ENCODE results near the gene TBL3. TPM values are rescaled to one million over a fixed set of nuclear protein-coding genes. Genes with fewer than 3 reads are reported as not detected.

TBL3 gene
- total RNA-seq, 1 experiment from 2014 or later: 51.3 TPM

DNA sequence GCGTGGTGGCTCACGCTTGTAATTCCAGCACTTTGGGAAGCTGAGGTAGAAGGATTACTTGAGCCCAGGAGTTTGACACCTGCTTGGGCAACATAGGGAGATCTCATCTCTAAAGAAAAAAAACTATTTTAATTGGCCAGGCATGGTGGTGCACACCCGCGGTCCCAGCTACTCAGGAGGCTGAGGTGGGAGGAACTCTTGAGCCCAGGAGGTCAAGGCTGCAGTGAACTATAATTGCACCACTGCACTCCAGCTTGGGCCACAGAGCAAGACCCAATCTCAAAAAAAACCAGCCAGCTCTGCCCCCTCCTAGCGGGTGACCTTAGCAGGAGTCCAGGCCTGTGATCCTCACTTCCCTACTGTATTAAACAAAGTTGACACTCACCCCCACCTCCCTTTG is 47.8 kb upstream of the TBL3 start:
- Histone ChIP-seq H3K4me2 (peak overlapping the region; percentile 48), H3K4me3 (no peak overlapping the region), H3K79me2 (ENCODE audit: low read depth) (no peaks in the 10 kb centered on the region), H3K9me2 (ENCODE audit: insufficient read depth) (no peaks in the 10 kb centered on the region), H2AFZ (no peak overlapping the region), H4K20me1 (ENCODE audit: insufficient read depth) (no peaks in the 10 kb centered on the region), H3K36me3 (ENCODE audit: low read depth) (no peaks in the 10 kb centered on the region), H3K27me3 (ENCODE audit: insufficient read depth, low read depth) (peaks cover 28% of the 10 kb centered on the region; the same call in 1 of the 2 replicates), H3K9me3 (ENCODE audit: insufficient read depth, low read depth) (no peaks in the 10 kb centered on the region), H3K4me1 (replicated peaks; ENCODE audit: insufficient read depth) (peaks cover 16% of the 10 kb centered on the region), H3K27ac (no peak overlapping the region), H3F3A (ENCODE audit: insufficient read depth, low read depth) (peaks cover 20% of the 10 kb centered on the region; the same call in 1 of the 2 replicates)
- TF ChIP-seq, protein P1, sequence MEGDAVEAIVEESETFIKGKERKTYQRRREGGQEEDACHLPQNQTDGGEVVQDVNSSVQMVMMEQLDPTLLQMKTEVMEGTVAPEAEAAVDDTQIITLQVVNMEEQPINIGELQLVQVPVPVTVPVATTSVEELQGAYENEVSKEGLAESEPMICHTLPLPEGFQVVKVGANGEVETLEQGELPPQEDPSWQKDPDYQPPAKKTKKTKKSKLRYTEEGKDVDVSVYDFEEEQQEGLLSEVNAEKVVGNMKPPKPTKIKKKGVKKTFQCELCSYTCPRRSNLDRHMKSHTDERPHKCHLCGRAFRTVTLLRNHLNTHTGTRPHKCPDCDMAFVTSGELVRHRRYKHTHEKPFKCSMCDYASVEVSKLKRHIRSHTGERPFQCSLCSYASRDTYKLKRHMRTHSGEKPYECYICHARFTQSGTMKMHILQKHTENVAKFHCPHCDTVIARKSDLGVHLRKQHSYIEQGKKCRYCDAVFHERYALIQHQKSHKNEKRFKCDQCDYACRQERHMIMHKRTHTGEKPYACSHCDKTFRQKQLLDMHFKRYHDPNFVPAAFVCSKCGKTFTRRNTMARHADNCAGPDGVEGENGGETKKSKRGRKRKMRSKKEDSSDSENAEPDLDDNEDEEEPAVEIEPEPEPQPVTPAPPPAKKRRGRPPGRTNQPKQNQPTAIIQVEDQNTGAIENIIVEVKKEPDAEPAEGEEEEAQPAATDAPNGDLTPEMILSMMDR (conservative IDR thresholded peaks at IDR 0.05): no peak
- no peak for TF ChIP-seq EZH2 (IDR thresholded peaks at IDR 0.05; ENCODE audit: low read depth)
- CTCF ChIA-PET: no interaction called here
- no peak for DNase-seq
- intact Hi-C loops (cut with micrococcal nuclease; ENCODE audit: unreplicated experiment): no loop called here
- no TSS peak for BruUV-seq (replicated peaks)
- POLR2A ChIA-PET (ENCODE audit: unreplicated experiment): interaction anchor here (0.7 kb wide), 1 partner anchor 1109 kb away, joined by 12 read pairs; no protein-coding TSS in a partner anchor

DNA sequence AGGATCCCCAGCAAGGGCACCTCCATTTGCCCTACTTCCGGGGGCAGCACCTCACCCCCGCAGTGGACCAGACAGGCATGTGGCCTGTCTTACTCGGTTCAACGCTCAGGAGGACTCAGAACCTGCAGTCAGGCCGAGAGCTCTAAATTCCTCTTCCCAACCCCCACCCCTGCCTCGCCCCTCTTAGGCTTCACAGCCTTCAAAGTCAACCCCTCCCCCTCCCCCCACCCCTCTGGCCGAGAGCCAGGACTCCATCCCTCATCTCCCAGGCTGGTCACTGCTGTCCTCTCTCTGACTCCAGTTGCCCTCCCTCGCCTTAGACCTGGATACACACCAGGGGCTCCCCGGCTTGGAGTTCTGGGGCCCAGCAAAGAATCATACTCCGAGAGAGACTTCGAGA is 45.6 kb upstream of the TBL3 start:
- Histone ChIP-seq H3K27me3 (ENCODE audit: insufficient read depth, low read depth) (peaks cover 8% of the 10 kb centered on the region; the same call in 1 of the 2 replicates), H3K9me3 (ENCODE audit: insufficient read depth, low read depth) (no peaks in the 10 kb centered on the region), H3K36me3 (ENCODE audit: low read depth) (no peaks in the 10 kb centered on the region), H3K4me2 (no peak overlapping the region), H3K4me3 (no peak overlapping the region), H3K79me2 (ENCODE audit: low read depth) (no peaks in the 10 kb centered on the region), H3K27ac (no peak overlapping the region), H4K20me1 (ENCODE audit: insufficient read depth) (no peaks in the 10 kb centered on the region), H3K9me2 (ENCODE audit: insufficient read depth) (no peaks in the 10 kb centered on the region), H2AFZ (no peak overlapping the region), H3F3A (ENCODE audit: insufficient read depth, low read depth) (peaks cover 18% of the 10 kb centered on the region; the same call in 1 of the 2 replicates), H3K4me1 (replicated peaks; ENCODE audit: insufficient read depth) (peaks cover 16% of the 10 kb centered on the region)
- ChIA-PET POLR2A (ENCODE audit: unreplicated experiment) (interaction anchor here (0.6 kb wide), 1 partner anchor 46 kb away, joined by 3 read pairs; the partner anchor contains the start of gene TBL3), CTCF (no interaction called here)
- no peak for DNase-seq
- BruUV-seq (replicated peaks): no TSS peak
- TF ChIP-seq EZH2 (IDR thresholded peaks at IDR 0.05; ENCODE audit: low read depth): no peak
- TF ChIP-seq, protein P1 (conservative IDR thresholded peaks at IDR 0.05): no peak
- intact Hi-C loops (cut with micrococcal nuclease; ENCODE audit: unreplicated experiment): no loop called here

DNA sequence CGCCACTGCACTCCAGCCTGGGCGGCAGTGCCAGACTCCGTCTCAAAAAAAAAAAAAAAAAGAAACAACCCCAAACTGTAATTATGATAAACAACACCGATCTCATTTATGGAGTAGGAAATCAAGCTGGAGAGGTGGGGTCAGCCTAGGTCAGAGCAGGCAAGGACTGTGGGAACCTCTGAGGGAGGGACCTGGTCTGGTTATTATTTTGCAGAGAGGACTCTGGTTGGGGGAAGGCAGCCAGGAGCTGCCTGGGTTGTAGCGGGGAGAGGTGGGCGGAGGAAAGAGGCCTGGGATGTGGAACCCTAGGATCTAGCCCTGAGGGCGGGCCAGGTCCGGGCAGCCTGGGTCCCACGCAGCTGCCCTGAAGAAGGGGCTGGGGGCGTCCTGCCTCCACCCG is 42.7 kb upstream of the TBL3 start:
- BruUV-seq (replicated peaks): no TSS peak
- Histone ChIP-seq H3K9me2 (ENCODE audit: insufficient read depth) (no peaks in the 10 kb centered on the region), H3K4me2 (peak overlapping the region; percentile 66), H3K36me3 (ENCODE audit: low read depth) (no peaks in the 10 kb centered on the region), H3K27me3 (ENCODE audit: insufficient read depth, low read depth) (no peaks in the 10 kb centered on the region), H3F3A (ENCODE audit: insufficient read depth, low read depth) (peaks cover 4% of the 10 kb centered on the region; the same call in 1 of the 2 replicates), H3K27ac (no peak overlapping the region), H4K20me1 (ENCODE audit: insufficient read depth) (no peaks in the 10 kb centered on the region), H3K9me3 (ENCODE audit: insufficient read depth, low read depth) (no peaks in the 10 kb centered on the region), H3K79me2 (ENCODE audit: low read depth) (no peaks in the 10 kb centered on the region), H3K4me3 (peak overlapping the region; percentile 67), H2AFZ (peak overlapping the region; percentile 94), H3K4me1 (replicated peaks; ENCODE audit: insufficient read depth) (peaks cover 2% of the 10 kb centered on the region; the same call in 1 of the 2 replicates)
- CTCF ChIA-PET: interaction anchor here (0.5 to 1.0 kb wide), 8 partner anchors 27 to 226 kb away, joined by 3 to 8 read pairs (median 4); partner anchors contain the start of gene TRAF7
- intact Hi-C loops (cut with micrococcal nuclease; ENCODE audit: unreplicated experiment): loop anchor here (1.0 to 2.0 kb wide), 2 partner anchors 59 to 62 kb away; no protein-coding TSS in a partner anchor
- TF ChIP-seq, protein P1 (conservative IDR thresholded peaks at IDR 0.05): no peak
- no peak for TF ChIP-seq EZH2 (IDR thresholded peaks at IDR 0.05; ENCODE audit: low read depth)
- POLR2A ChIA-PET (ENCODE audit: unreplicated experiment): interaction anchor here (0.6 to 0.7 kb wide), 2 partner anchors 27 to 146 kb away, joined by 4 to 9 read pairs; partner anchors contain the start of gene NUBP2
- peak in 1 of 2 experiments; percentile 42 for DNase-seq
